Measurements from ENCODE around the gene PECR.

DNA sequence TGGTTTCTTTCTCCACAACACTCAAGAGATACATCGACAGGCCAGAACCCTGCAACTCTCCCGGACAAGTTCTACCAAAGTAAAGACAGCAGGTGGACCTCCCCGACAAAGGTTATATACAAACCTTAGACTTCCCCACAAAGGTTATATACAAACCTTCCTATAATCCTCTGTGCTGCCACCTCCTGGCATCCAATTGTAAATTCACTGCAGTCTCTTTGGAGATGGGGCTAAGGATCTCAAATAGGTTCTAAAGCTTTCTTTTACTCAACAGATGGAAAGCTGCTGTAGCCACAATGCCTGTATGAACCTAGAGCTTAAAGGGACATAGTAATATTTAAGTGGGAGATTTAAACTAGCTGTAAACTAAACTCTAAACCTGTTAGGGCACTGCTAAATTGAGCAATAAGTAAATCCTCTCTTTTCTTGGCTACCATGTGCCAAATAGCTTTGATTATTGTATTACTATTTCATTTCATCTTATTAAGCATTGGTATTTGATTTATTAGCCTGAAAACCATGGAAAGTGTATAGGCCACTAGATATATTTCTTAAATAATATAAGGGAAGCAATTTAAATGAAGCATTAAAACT is 58.5 kb downstream of the PECR start:
- no peak for TF ChIP-seq POLR2A (IDR thresholded peaks at IDR 0.05; ENCODE audit: low read length)
- TF ChIP-seq GATA1 (IDR thresholded peaks at IDR 0.05; ENCODE audit: low read depth, low read length): no peak
